DOHH2 (cell line): ENCODE measurements around the gene ACMSD.

ENCODE experiments used
- H3F3A ChIP-seq: fragments of 200-600 bp; sonication (generic), shearing (Covaris generic); 2 replicates; pipeline ENCODE4 v1.6.0; 2016; ENCODE audit warnings: antibody characterized with exemption, mild to moderate bottlenecking; ENCODE audit not compliant: control insufficient read depth, insufficient read depth
- H3K27ac ChIP-seq: fragments of 200-600 bp; sonication (generic); 2 replicates; pipeline ENCODE4 v1.5.1; 2014; ENCODE audit warnings: low read depth, mild to moderate bottlenecking, low read length, moderate library complexity
- H3K27me3 ChIP-seq: fragments of 200-600 bp; sonication (generic); 2 replicates; pipeline ENCODE4 v1.6.1; 2014; ENCODE audit warnings: mild to moderate bottlenecking, low read length, mixed read lengths; ENCODE audit not compliant: control insufficient read depth
- H3K36me3 ChIP-seq: fragments of 200-600 bp; sonication (generic); 2 replicates; pipeline ENCODE4 v1.6.1; 2014; ENCODE audit warnings: mild to moderate bottlenecking, low read length, moderate library complexity, mixed read lengths; ENCODE audit not compliant: control insufficient read depth
- H3K4me1 ChIP-seq: fragments of 200-600 bp; sonication (generic); 2 replicates; pipeline ENCODE4 v1.6.1; 2014; ENCODE audit warnings: mild to moderate bottlenecking, low read length, mixed read lengths; ENCODE audit not compliant: control insufficient read depth
- H3K4me2 ChIP-seq: fragments of 200-600 bp; sonication (generic); 2 replicates; pipeline ENCODE4 v1.6.0; 2014; ENCODE audit warnings: mild to moderate bottlenecking, low read length, moderate library complexity
- H3K4me3 ChIP-seq: fragments of 200-600 bp; sonication (generic); 2 replicates; pipeline ENCODE4 v1.5.1; 2014; ENCODE audit warnings: mild to moderate bottlenecking, low read length, mixed read lengths
- H3K79me2 ChIP-seq: fragments of 200-600 bp; sonication (generic); 2 replicates; pipeline ENCODE4 v1.6.1; 2014; ENCODE audit warnings: mild to moderate bottlenecking, low read length, mixed read lengths; ENCODE audit not compliant: control insufficient read depth
- H3K9me2 ChIP-seq: fragments of 200-600 bp; sonication (generic); replicated peaks from 2 replicates; pipeline ENCODE4 v1.6.1; 2014; ENCODE audit warnings: mild to moderate bottlenecking, low read length, mixed read lengths; ENCODE audit not compliant: control insufficient read depth
- H3K9me3 ChIP-seq: fragments of 200-600 bp; sonication (generic); 2 replicates; pipeline ENCODE4 v1.6.1; 2014; ENCODE audit warnings: antibody characterized with exemption, low read length, mixed read lengths; ENCODE audit not compliant: control insufficient read depth, insufficient read depth
- H4K20me1 ChIP-seq: fragments of 200-600 bp; sonication (generic); 2 replicates; pipeline ENCODE4 v1.6.0; 2014; ENCODE audit warnings: low read depth, mild to moderate bottlenecking, antibody characterized with exemption, low read length, moderate library complexity; ENCODE audit not compliant: control insufficient read depth, insufficient read depth
- CTCF ChIP-seq: fragments of 200-600 bp; sonication (generic); IDR thresholded peaks from one replicate; pipeline ENCODE4 v1.5.1; 2014; ENCODE audit warnings: antibody characterized with exemption, mild to moderate bottlenecking, low read depth, low read length; ENCODE audit not compliant: poor library complexity, severe bottlenecking
- EZH2phosphoT487 ChIP-seq: fragments of 200-600 bp; sonication (generic); IDR thresholded peaks from 2 replicates; pipeline ENCODE4 v1.6.1; 2017; ENCODE audit warnings: borderline replicate concordance, mild to moderate bottlenecking, antibody characterized with exemption, low read length, moderate library complexity, mixed read lengths

Gene ACMSD

GRCh38 chr2:134873152-134873551, 34.7 kb downstream of the ACMSD start:
- TF ChIP-seq CTCF (no peak), EZH2phosphoT487 (no peak)
- Histone ChIP-seq H3K27ac (no peak overlapping the region), H3K79me2 (no peaks in the 10 kb centered on the region), H3K4me3 (no peak overlapping the region), H3K4me2 (no peak overlapping the region), H3K4me1 (no peaks in the 10 kb centered on the region), H4K20me1 (no peaks in the 10 kb centered on the region), H3K27me3 (no peaks in the 10 kb centered on the region), H3K9me2 (no peaks in the 10 kb centered on the region), H3F3A (no peaks in the 10 kb centered on the region), H3K36me3 (no peaks in the 10 kb centered on the region), H3K9me3 (no peaks in the 10 kb centered on the region)

GRCh38 chr2:134875309-134875708, 36.9 kb downstream of the ACMSD start:
- Histone ChIP-seq H3K9me3 (no peaks in the 10 kb centered on the region), H3K4me2 (no peak overlapping the region), H4K20me1 (no peaks in the 10 kb centered on the region), H3K4me1 (no peaks in the 10 kb centered on the region), H3K27ac (no peak overlapping the region), H3K9me2 (no peaks in the 10 kb centered on the region), H3K27me3 (no peaks in the 10 kb centered on the region), H3K36me3 (no peaks in the 10 kb centered on the region), H3F3A (no peaks in the 10 kb centered on the region), H3K4me3 (no peak overlapping the region), H3K79me2 (no peaks in the 10 kb centered on the region)
- TF ChIP-seq EZH2phosphoT487 (no peak), CTCF (no peak)

GRCh38 chr2:134882773-134883172, 44.4 kb downstream of the ACMSD start:
- H3K9me2 ChIP-seq = no peaks in the 10 kb centered on the region
- no peak for TF ChIP-seq EZH2phosphoT487
- no peak for TF ChIP-seq CTCF

More at GRCh38 chr2:134882773-134883172, 44.4 kb downstream of the ACMSD start:
- H4K20me1 ChIP-seq = no peaks in the 10 kb centered on the region
- no peak overlapping the region for H3K27ac ChIP-seq
- H3K9me3 ChIP-seq = no peaks in the 10 kb centered on the region
- no peaks in the 10 kb centered on the region for H3F3A ChIP-seq
- H3K4me3 ChIP-seq = no peak overlapping the region
- H3K4me2 ChIP-seq = no peak overlapping the region
- H3K4me1 ChIP-seq = no peaks in the 10 kb centered on the region
- no peaks in the 10 kb centered on the region for H3K79me2 ChIP-seq
- H3K27me3 ChIP-seq = no peaks in the 10 kb centered on the region
- H3K36me3 ChIP-seq = no peaks in the 10 kb centered on the region
